ENCODE results near the gene USP25. TPM values are rescaled to one million over a fixed set of nuclear protein-coding genes. Genes with fewer than 3 reads are reported as not detected.

The USP25 gene
- total RNA-seq, 1 experiment from 2014 or later = 35.1 TPM

DNA sequence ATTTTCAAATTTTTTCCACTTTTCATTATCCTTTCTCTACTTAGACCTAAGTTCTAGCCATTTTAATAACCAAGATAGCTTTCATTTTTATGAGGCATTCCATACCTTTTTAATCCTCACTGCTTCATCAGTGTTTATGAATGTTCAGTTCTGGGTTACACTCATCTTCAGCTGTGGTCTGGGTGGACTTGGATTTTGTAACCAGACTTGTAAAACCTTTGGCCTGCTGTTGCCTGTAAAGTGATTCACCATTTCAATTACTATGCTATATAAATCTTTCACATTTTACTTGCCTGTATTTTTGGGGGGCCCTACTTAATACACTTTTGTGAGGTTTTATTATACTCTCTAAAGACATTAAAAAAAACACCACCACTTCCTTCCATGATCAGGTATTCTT, 46.2 kb downstream of the USP25 start:
- Histone ChIP-seq H3T11ph (ENCODE audit: low read length) (no peak overlapping the region), H3K79me1 (ENCODE audit: insufficient read depth, low read depth, low read length, poor library complexity, severe bottlenecking) (no peaks in the 10 kb centered on the region), H2BK120ac (ENCODE audit: low read depth, low read length, poor library complexity, severe bottlenecking) (no peak overlapping the region), H3K23ac (ENCODE audit: insufficient read length, low read depth, low read length) (no peak overlapping the region), H3K56ac (ENCODE audit: insufficient read length, low read depth, low read length) (no peak overlapping the region), H4K5ac (ENCODE audit: insufficient read length, low read depth, low read length) (no peak overlapping the region), H3K14ac (ENCODE audit: insufficient read depth, low read length) (no peak overlapping the region), H2AK5ac (ENCODE audit: insufficient read length, low read length) (no peak overlapping the region), H3K23me2 (ENCODE audit: insufficient read length, low read depth, low read length, poor library complexity, severe bottlenecking) (no peaks in the 10 kb centered on the region), H3K27ac (ENCODE audit: insufficient read length, low read depth, low read length) (no peak overlapping the region), H2BK12ac (ENCODE audit: insufficient read length, low read depth, low read length) (no peak overlapping the region), H4K20me1 (ENCODE audit: control insufficient read depth, insufficient read depth, insufficient read length) (no peaks in the 10 kb centered on the region), H2BK20ac (ENCODE audit: low read depth, low read length, poor library complexity, severe bottlenecking) (no peak overlapping the region), H2AFZ (ENCODE audit: low read length) (no peak overlapping the region), H3K79me2 (ENCODE audit: insufficient read depth, low read length) (peaks cover 2% of the 10 kb centered on the region; the same call in 1 of the 2 replicates), H3K18ac (ENCODE audit: insufficient read length, low read depth, low read length) (no peak overlapping the region), H3K27me3 (ENCODE audit: insufficient read depth, low read length) (no peaks in the 10 kb centered on the region), H4K91ac (ENCODE audit: insufficient read length, low read depth, low read length) (no peak overlapping the region), H3K4me1 (ENCODE audit: insufficient read depth, low read length) (peaks cover 6% of the 10 kb centered on the region; the same call in 1 of the 2 replicates), H3K9ac (ENCODE audit: extremely low read depth, insufficient read length, low read length) (no peak overlapping the region), H3K9me3 (ENCODE audit: control insufficient read depth, low read depth, low read length) (no peaks in the 10 kb centered on the region), H2BK5ac (ENCODE audit: insufficient read length, low read length) (no peak overlapping the region), H2BK15ac (ENCODE audit: low read depth, low read length) (no peak overlapping the region), H4K8ac (replicated peaks; ENCODE audit: insufficient read length, low read depth, low read length) (no peak overlapping the region), H3K4ac (ENCODE audit: low read depth, low read length) (no peak overlapping the region), H3K4me2 (ENCODE audit: insufficient read depth, insufficient read length, low read length) (no peak overlapping the region)
- Mint-ChIP-seq H3K9me3 (no peaks in the 10 kb centered on the region), H3K36me3 (ENCODE audit: insufficient read depth in 1 of 3, low read depth in 3 of 3) (peaks cover 6 to 8% (median 7%) of the 10 kb centered on the region in 3 experiments), H3K27ac (no peak overlapping the region; a peak in 1 of 7 replicates), H3K27me3 (ENCODE audit: low read depth) (no peaks in the 10 kb centered on the region), H3K4me3 (no peak overlapping the region), H3K4me1 (peaks cover 23 to 27% of the 10 kb centered on the region in 2 experiments)
- TF ChIP-seq CTCF (conservative IDR thresholded peaks at IDR 0.05) = no peak
- no peak for DNase-seq
